GM12875 (cell line): ENCODE results near the gene SLC2A11.

Experiments used
- H3K4me3 ChIP-seq: one replicate; pipeline ENCODE4 v1.5.1; 2011; ENCODE audit warnings: low read depth, low read length, control low read depth
- TF ChIP-seq, protein P1 (sequence below): IDR thresholded peaks from 2 replicates; pipeline ENCODE4 v1.5.1; 2011; ENCODE audit warnings: low read depth, mild to moderate bottlenecking, control low read depth, inconsistent platforms, low read length, moderate library complexity, borderline replicate concordance; ENCODE audit not compliant: insufficient read depth

SLC2A11 gene

GRCh38 chr22:23841736-23842445 lies 15.8 kb upstream of the SLC2A11 start:
- TF ChIP-seq, protein P1, sequence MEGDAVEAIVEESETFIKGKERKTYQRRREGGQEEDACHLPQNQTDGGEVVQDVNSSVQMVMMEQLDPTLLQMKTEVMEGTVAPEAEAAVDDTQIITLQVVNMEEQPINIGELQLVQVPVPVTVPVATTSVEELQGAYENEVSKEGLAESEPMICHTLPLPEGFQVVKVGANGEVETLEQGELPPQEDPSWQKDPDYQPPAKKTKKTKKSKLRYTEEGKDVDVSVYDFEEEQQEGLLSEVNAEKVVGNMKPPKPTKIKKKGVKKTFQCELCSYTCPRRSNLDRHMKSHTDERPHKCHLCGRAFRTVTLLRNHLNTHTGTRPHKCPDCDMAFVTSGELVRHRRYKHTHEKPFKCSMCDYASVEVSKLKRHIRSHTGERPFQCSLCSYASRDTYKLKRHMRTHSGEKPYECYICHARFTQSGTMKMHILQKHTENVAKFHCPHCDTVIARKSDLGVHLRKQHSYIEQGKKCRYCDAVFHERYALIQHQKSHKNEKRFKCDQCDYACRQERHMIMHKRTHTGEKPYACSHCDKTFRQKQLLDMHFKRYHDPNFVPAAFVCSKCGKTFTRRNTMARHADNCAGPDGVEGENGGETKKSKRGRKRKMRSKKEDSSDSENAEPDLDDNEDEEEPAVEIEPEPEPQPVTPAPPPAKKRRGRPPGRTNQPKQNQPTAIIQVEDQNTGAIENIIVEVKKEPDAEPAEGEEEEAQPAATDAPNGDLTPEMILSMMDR = no peak
- H3K4me3 ChIP-seq = no peak overlapping the region

DNA sequence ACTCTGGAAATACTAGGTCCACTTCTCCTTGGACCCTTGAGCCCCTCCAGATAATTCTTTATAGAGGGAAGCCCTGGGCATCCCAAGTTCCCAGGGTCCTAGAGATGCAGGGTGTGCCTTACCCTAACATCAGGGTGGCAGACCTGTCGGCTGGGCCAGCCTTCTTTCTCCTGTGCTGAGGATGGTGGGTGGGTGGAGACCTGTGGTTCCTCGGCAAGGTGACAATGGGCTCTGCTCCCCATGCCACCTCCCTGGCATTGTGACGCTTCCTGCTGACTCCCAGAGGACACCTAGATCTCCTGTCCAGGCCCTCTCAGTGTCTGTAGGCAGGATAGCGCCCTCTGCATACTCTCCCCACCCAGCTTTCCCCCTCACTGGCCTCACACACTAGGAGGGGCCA lies 15.1 kb upstream of the SLC2A11 start:
- H3K4me3 ChIP-seq = no peak overlapping the region
- TF ChIP-seq, protein P1 = no peak

DNA sequence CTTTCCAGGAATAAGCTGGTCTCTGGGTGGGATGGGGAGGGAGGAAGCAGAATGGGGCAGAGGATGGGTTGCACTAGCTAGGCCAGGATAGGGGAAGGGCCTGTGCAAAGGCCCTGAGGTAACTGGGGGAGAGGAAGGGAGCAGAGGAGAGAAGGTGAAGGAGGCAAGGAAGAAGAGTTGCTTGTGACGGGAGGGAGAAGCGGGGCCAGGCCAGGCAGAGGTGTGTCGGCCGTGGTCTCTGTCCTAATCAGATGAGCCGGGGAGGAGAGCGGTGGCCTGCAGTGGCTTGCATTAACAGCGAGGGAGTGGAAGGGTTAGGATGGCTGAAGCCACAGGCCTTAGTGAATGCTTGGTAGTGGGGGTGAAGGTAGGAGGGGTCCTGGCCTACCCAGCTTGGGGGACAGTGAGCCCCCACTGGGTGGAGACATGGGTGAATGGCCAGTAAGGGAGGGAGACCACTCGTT lies 12.9 kb upstream of the SLC2A11 start:
- TF ChIP-seq, protein P1 = no peak
- H3K4me3 ChIP-seq = no peak overlapping the region

- no peak overlapping the region for H3K4me3 ChIP-seq
- TF ChIP-seq, protein P1 = no peak
Measured at GRCh38 chr22:23845265-23846080, 12.2 kb upstream of the SLC2A11 start.

DNA sequence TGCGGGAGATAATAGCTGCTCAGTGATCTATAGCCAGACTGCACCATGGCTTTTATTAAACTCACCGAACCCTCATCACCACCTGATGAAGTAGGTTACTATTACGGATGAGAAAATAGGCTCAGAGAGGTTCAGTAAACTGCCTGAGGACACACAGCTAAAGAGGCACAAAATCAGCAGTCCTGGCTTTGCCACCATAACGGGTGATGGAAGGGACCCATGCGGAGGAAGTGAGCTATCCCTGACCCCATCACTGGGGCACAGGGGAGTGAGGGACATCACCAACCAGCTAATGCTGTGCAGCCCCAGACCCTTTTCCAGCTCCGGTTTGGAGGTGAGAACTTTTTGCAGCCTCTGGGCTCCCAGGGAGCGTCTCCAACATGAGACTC lies 11.6 kb upstream of the SLC2A11 start:
- H3K4me3 ChIP-seq = no peak overlapping the region
- TF ChIP-seq, protein P1 = no peak

- H3K4me3 ChIP-seq = no peak overlapping the region
Measured at GRCh38 chr22:23847310-23847920, 10.3 kb upstream of the SLC2A11 start.

More at GRCh38 chr22:23847310-23847920, 10.3 kb upstream of the SLC2A11 start:
- TF ChIP-seq, protein P1 = no peak
